Measurements from ENCODE around the gene OR7A17. TPM values are rescaled to one million over a fixed set of nuclear protein-coding genes. Genes with fewer than 3 reads are reported as not detected.

OR7A17 gene
- total RNA-seq = not detected in 2 replicates

GRCh38 chr19:14886032-14886431, at the start of gene OR7A17:
OR7A17 (minus strand) TSS chr19:14886132; CDS start chr19:14881355, 4,777 bp downstream.

GRCh38 chr19:14848822-14849221, 37.1 kb downstream of the OR7A17 start, which contains the start of gene OR7A10:
OR7A10 (minus strand) TSS chr19:14848922; CDS start chr19:14841877, 7,045 bp downstream.

GRCh38 chr19:14835011-14835410, 50.9 kb downstream of the OR7A17 start, which contains the start of the genes OR7A5 and OR7C1:
OR7A5 (minus strand) TSS chr19:14835185; CDS start chr19:14828241, 6,944 bp downstream.
OR7C1 (minus strand) TSS chr19:14835185; CDS start chr19:14800136, 35,049 bp downstream.

Small RNAs within 50 kb of the gene (small RNA-seq; reads per million reads assigned to genes)
- not detected for gene OR7A18P

Other genes starting within 250 kb of the OR7A17 start
- not detected in 2 replicates for gene ADGRE3, start 211.3 kb downstream of the OR7A17 start, total RNA-seq
- 12.3 and 17.0 TPM in 2 replicates for gene ZNF333, start 196.1 kb downstream of the OR7A17 start, total RNA-seq
- gene ADGRE2, start 107.6 kb downstream of the OR7A17 start, total RNA-seq = not detected in 2 replicates
- gene OR7A5, start 50.9 kb downstream of the OR7A17 start, total RNA-seq = not detected in 2 replicates
- gene OR7C1, start 50.9 kb downstream of the OR7A17 start, total RNA-seq = not detected in 2 replicates
- gene OR7A10, start 37.2 kb downstream of the OR7A17 start, total RNA-seq = not detected in 2 replicates
- not detected in 2 replicates for gene OR7C2, start 55.4 kb upstream of the OR7A17 start, total RNA-seq
- gene SLC1A6, start 93.7 kb upstream of the OR7A17 start, total RNA-seq = not detected in 2 replicates
- not detected in 2 replicates for gene CASP14, start 163.3 kb upstream of the OR7A17 start, total RNA-seq
- gene OR1I1, start 196.1 kb upstream of the OR7A17 start, total RNA-seq = not detected in 2 replicates
- 24.4 and 25.8 TPM in 2 replicates for gene SYDE1, start 221.3 kb upstream of the OR7A17 start, total RNA-seq

Data from vein endothelial cell (primary cell).